Measurements from ENCODE around the gene C19orf85.

DNA sequence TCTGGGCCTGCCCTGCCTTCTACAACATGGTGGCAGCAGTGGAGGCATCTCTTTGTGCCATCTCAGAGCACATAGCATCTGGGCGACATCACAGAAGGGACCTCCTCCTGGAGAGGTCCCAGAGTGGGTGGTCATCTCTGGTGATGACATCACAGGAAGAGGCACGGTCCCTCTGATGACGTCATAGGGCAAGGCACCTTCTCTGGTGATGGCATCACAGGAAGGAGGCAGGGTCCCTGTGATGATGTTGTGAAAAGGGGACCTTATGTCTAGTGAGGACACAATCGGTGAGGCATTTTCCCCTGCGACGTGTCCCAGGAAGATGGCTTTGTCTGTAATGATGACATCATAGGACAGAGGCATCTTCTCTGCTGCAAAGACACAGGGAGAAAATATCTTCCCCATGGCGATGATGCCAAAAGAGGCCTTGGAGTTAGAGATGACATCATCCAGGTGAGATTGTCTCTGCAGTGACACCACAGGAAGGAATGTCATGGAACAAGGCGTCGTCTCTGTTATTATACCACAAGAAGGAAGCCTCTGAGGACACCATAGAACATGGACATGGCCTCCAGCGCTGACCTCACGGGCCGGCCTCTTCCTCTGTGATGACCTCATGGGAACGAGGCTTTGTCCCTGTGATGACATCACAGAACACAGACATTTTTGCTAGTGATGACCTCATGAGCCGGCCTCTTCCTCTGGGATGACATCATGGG lies 32.2 kb downstream of the C19orf85 start:
- TF ChIP-seq GATA2 (IDR thresholded peaks at IDR 0.05; ENCODE audit: low read depth, low read length): no peak
- TF ChIP-seq GATA3 (IDR thresholded peaks at IDR 0.05; ENCODE audit: low read depth, low read length): no peak
